HG02759 (cell line): Measurements from ENCODE around the gene CNGA2.

ENCODE experiments used
- ATAC-seq: cut with Tn5 transposase; IDR thresholded peaks from one replicate; pipeline ENCODE4 v1.9.1; 2021; ENCODE audit warnings: mild to moderate bottlenecking, moderate library complexity; ENCODE audit not compliant: unreplicated experiment

The CNGA2 gene

GRCh38 chrX:151711787-151712186 lies 22.8 kb upstream of the CNGA2 start:
- no peak for ATAC-seq

GRCh38 chrX:151712253-151712652 lies 22.3 kb upstream of the CNGA2 start:
- ATAC-seq = no peak

GRCh38 chrX:151713849-151714248 lies 20.7 kb upstream of the CNGA2 start:
- ATAC-seq = no peak

- ATAC-seq = no peak
Measured at GRCh38 chrX:151714362-151714761, 20.2 kb upstream of the CNGA2 start.

- ATAC-seq = no peak
Measured at GRCh38 chrX:151715752-151716151, 18.8 kb upstream of the CNGA2 start, which contains the start of gene FATE1. Gene FATE1, plus strand, starts transcription at chrX:151716035. Its CDS starts 85 bp downstream, at chrX:151716120.

- ATAC-seq = no peak
Measured at GRCh38 chrX:151722241-151722846, 12.2 kb upstream of the CNGA2 start.

GRCh38 chrX:151723156-151723760 lies 11.3 kb upstream of the CNGA2 start:
- ATAC-seq = no peak

- no peak for ATAC-seq
Measured at GRCh38 chrX:151724563-151725337, 9.8 kb upstream of the CNGA2 start.

- ATAC-seq = no peak
Measured at GRCh38 chrX:151725338-151725614, 9.3 kb upstream of the CNGA2 start.

GRCh38 chrX:151726751-151727150 lies 7.8 kb upstream of the CNGA2 start:
- no peak for ATAC-seq

- no peak for ATAC-seq
Measured at GRCh38 chrX:151727346-151727745, 7.2 kb upstream of the CNGA2 start.

- ATAC-seq = no peak
Measured at GRCh38 chrX:151729056-151729725, 5.4 kb upstream of the CNGA2 start.

GRCh38 chrX:151735219-151735618 lies 673 bp downstream of the CNGA2 start:
- ATAC-seq = no peak

GRCh38 chrX:151736685-151737084 lies 2.1 kb downstream of the CNGA2 start:
- no peak for ATAC-seq

GRCh38 chrX:151737494-151737893 lies 2.9 kb downstream of the CNGA2 start:
- no peak for ATAC-seq

- no peak for ATAC-seq
Measured at GRCh38 chrX:151738751-151739150, 4.2 kb downstream of the CNGA2 start.

- ATAC-seq = no peak
Measured at GRCh38 chrX:151741606-151742005, 7.1 kb downstream of the CNGA2 start.

GRCh38 chrX:151742311-151742710 lies 7.8 kb downstream of the CNGA2 start:
- ATAC-seq = no peak

GRCh38 chrX:151743651-151744470 lies 9.3 kb downstream of the CNGA2 start:
- no peak for ATAC-seq

GRCh38 chrX:151745651-151746050 lies 11.1 kb downstream of the CNGA2 start:
- ATAC-seq = no peak

- ATAC-seq = no peak
Measured at GRCh38 chrX:151746502-151746901, 12.0 kb downstream of the CNGA2 start.
